ENCODE data around the gene WASF2.

WASF2 gene

DNA sequence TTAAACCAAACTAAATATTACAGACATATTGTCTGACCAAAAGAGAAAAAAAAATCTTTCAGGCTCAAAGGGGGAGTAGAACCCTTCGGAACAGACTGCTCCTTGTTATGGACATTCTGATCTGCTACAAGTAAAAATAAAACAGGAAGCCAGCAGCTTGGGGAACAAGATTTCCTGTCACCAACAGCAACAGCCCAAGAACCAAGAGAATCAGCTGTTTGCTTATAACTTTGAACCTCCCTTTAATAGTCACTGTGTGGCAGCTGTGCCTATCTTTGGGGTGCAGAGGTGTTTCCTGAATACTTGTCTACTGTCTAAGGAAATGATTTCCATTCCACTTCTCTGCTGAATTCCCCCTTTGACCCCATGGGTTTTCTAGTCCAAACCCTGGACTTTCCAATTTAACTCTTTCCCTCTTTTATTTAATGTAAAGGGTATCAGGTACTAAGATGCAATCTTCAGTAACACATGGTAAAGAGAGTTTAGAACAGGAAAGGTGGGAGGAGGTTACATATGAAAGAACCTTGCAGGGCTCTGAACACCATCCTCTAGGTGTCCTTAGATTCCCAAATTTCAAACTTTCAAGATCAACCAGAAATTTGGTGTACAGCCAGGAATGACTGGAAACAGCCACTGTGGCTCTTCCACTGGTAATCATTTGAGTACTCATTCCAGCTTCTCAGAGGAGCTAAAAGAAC, 58.9 kb downstream of the WASF2 start:
- no peak for DNase-seq (ENCODE audit: low read depth)
- H3K4me3 ChIP-seq (ENCODE audit: low read length): no peak overlapping the region
- TF ChIP-seq, protein P1, sequence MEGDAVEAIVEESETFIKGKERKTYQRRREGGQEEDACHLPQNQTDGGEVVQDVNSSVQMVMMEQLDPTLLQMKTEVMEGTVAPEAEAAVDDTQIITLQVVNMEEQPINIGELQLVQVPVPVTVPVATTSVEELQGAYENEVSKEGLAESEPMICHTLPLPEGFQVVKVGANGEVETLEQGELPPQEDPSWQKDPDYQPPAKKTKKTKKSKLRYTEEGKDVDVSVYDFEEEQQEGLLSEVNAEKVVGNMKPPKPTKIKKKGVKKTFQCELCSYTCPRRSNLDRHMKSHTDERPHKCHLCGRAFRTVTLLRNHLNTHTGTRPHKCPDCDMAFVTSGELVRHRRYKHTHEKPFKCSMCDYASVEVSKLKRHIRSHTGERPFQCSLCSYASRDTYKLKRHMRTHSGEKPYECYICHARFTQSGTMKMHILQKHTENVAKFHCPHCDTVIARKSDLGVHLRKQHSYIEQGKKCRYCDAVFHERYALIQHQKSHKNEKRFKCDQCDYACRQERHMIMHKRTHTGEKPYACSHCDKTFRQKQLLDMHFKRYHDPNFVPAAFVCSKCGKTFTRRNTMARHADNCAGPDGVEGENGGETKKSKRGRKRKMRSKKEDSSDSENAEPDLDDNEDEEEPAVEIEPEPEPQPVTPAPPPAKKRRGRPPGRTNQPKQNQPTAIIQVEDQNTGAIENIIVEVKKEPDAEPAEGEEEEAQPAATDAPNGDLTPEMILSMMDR (IDR thresholded peaks at IDR 0.05; ENCODE audit: insufficient read depth, low read depth, low read length, missing control alignments): no peak

DNA sequence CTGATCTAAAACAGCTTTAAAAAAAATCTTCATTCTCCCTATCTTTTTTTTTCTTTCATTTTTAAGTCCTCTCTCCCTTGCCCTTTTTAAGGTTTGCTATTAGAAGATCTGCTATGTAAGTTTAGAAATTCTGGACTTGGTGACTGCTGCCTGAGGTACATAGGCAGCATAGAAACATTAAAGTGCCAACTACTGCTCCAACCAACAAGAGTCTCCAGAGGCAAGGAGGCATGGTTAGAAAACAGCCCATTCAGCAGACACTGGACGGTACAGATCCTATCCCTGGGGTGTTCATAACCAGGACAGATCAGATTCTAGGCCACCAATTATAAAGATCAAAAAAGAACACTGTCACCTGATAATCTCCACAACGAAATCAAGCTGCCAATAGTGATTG, 60.9 kb downstream of the WASF2 start:
- H3K4me3 ChIP-seq (ENCODE audit: low read length): no peak overlapping the region
- TF ChIP-seq, protein P1 (IDR thresholded peaks at IDR 0.05; ENCODE audit: insufficient read depth, low read depth, low read length, missing control alignments): no peak
- no peak for DNase-seq (ENCODE audit: low read depth)

DNA sequence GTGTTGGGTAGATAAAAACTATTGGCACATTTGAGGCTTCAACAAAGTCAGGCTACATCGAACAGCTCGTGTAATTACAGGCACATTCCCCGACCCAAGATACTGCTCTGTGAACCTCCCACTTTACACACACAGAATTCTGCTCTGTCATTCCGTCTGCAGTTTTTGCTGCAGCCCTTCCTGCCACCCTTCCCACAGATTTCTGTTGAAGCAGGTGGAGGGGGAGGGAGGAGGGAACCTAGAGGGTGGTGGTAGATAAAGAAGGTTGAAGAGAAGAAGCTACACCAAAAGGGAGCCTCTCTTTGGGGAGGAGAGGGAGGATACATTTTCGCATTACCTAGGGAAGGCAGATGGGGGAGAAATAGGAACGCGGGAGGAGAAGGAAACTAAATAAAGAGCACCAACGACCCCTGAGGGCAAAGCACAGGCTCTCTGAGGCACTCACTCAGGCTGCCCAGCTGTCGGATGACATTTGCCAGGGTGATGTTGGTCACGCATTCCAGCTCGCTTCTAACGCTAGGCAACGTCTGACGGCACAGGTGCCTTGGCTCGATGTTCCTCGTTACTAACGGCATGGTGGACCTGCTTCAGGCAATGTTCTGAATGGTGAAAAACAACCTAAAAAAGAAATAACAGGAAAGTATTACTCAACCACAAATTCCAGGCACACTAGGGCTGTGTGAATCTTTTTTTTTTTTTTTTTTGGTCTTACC, 61.5 kb downstream of the WASF2 start:
- TF ChIP-seq, protein P1 (IDR thresholded peaks at IDR 0.05; ENCODE audit: insufficient read depth, low read depth, low read length, missing control alignments): no peak
- no peak overlapping the region for H3K4me3 ChIP-seq (ENCODE audit: low read length)
- no peak for DNase-seq (ENCODE audit: low read depth)

DNA sequence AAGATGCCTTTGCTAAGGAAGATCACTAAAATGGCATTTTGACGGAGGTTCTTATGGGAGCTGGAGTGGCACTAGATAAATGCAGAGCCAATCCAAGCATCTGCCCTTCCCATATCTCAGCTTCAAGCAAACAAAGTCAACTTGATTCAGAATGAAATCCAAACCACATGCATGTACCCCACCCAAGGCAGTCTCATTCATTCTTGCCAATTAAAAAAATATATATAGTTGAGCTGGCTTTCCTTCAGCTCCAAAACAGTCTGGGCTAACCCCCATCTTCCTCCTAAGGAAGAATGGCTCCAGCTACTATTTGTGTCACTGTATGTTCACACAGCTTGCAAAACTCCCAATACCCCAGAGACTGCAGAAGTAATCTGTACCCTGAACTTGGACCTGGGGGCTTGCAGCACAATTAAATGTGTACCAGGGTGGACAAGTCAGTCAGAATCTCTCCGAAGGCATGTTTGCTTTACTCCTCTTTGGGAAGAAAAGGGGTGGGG, 62.1 kb downstream of the WASF2 start:
- no peak overlapping the region for H3K4me3 ChIP-seq (ENCODE audit: low read length)
- no peak for DNase-seq (ENCODE audit: low read depth)
- TF ChIP-seq, protein P1 (IDR thresholded peaks at IDR 0.05; ENCODE audit: insufficient read depth, low read depth, low read length, missing control alignments): no peak

DNA sequence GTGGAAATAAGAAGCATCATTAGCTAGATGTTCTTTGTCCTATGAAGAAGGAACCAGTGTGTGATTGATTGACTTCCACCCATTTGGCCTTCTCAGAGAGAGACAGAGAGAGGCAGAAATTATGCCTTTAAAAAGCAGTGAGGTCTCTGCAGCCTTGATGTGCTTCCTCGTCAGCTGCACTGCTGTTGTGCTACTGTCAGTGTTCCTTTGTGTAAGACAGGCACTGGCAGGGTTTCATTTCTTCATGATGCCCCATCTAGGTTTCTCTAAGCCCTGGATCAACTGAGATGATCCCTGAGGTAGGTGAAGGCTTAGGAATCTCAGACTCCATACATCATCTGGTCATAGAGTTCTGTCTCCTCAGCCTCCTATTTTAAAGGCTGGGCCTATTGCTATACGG, 62.6 kb downstream of the WASF2 start:
- no peak overlapping the region for H3K4me3 ChIP-seq (ENCODE audit: low read length)
- TF ChIP-seq, protein P1 (IDR thresholded peaks at IDR 0.05; ENCODE audit: insufficient read depth, low read depth, low read length, missing control alignments): no peak
- no peak for DNase-seq (ENCODE audit: low read depth)

DNA sequence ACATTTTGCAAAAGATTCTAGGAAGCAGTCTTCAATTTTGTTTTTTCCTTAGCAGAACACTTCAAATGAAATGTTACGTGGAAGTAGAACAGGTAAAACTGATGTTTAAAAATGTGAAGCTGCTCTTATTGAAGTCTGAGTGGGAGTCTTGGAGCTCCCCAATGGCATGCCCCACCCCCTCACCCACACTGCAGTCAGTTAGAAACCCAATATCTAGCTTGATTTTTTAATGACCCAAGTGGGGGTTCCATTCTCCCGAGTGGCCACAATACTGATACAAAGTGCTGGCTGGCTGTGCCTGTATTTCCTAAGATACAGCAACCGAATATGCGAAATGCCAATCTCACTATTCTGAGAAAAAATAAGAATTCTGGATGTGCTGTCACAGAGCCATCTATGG, 66.3 kb downstream of the WASF2 start:
- no peak for DNase-seq (ENCODE audit: low read depth)
- no peak overlapping the region for H3K4me3 ChIP-seq (ENCODE audit: low read length)
- TF ChIP-seq, protein P1 (IDR thresholded peaks at IDR 0.05; ENCODE audit: insufficient read depth, low read depth, low read length, missing control alignments): no peak
